Stimulated activated CD8-positive, alpha-beta memory T cell treated with anti-CD3 and anti-CD28 coated beads, Interleukin-15, amount 100 ng/mL, for 48 hours (primary cell): ENCODE data around the gene SCARB2.
"Not testable (repeated sequence)": the region's sequence is repeated elsewhere in the genome, so short reads cannot be mapped to it uniquely, and the experiment has no call there.

Experiments
- DNase-seq, 2 donors: peaks; one replicate each; pipeline ENCODE4 v3.0.0-alpha.2; 2020; ENCODE audit warnings: low read depth in 2 of 2

SCARB2 gene

GRCh38 chr4:76213415-76214176 lies at the start of gene SCARB2:
SCARB2 (minus strand) TSS chr4:76213824; CDS start chr4:76213543, 281 bp downstream.
- peak; percentile 51 to 53 for DNase-seq

- DNase-seq: no peak
Observed at GRCh38 chr4:76260571-76260970, 46.9 kb upstream of the SCARB2 start.

DNA sequence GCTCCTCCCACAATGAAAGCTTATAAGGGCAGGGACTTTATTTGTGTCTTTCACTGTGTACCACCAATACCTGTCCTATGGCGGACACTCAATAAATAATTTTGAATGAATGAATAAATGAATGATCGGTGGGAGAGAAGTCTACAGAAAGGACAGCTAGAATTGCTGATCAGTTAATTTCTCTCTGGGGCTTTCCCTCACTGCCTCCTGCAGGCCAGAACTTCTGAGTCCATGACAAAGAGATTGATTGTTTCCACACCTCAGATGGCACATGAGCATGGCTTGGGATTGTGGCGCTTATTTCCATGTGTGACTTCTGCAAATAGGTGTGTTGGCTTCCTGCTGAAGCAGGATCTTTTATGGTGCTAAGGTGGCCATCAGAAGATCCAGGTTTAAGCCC lies 44.2 kb upstream of the SCARB2 start:
- DNase-seq: no peak

- no peak for DNase-seq
Observed at GRCh38 chr4:76256968-76257367, 43.3 kb upstream of the SCARB2 start.

GRCh38 chr4:76256032-76256431 lies 42.4 kb upstream of the SCARB2 start:
- no peak for DNase-seq

GRCh38 chr4:76253511-76253910 lies 39.9 kb upstream of the SCARB2 start:
- DNase-seq: no peak

GRCh38 chr4:76252271-76252653 lies 38.6 kb upstream of the SCARB2 start:
- no peak for DNase-seq

- DNase-seq: peak; percentile 5 to 16
Observed at GRCh38 chr4:76251441-76252270, 38.0 kb upstream of the SCARB2 start, which contains the start of gene FAM47E. FAM47E (plus strand) TSS chr4:76251721; CDS start chr4:76251747, 26 bp downstream.

GRCh38 chr4:76250962-76251361 lies 37.3 kb upstream of the SCARB2 start:
- no peak for DNase-seq

- no peak for DNase-seq
Observed at GRCh38 chr4:76246852-76247251, 33.2 kb upstream of the SCARB2 start.

GRCh38 chr4:76246025-76246424 lies 32.4 kb upstream of the SCARB2 start:
- DNase-seq: no peak

GRCh38 chr4:76243877-76244276 lies 30.3 kb upstream of the SCARB2 start:
- not testable (repeated sequence) for DNase-seq

GRCh38 chr4:76240236-76240635 lies 26.6 kb upstream of the SCARB2 start:
- no peak for DNase-seq

DNA sequence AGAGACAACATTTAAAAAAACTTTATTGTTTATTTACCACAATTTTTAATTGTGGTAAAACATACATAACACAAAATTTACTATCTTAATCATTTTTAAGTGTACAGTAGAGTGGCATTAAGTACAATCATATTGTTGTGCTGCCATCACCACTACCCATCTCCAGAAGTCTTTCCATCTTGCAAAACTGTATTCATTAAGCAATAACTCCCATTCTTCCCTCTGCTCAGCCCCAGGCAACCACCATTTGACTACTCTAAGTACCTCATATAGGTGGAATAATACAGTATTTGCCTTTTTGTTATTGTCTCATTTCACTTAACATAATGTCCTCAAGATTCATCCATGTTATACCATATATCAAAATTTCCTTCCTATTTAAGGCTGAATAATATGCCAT lies 25.1 kb upstream of the SCARB2 start:
- no peak for DNase-seq

DNA sequence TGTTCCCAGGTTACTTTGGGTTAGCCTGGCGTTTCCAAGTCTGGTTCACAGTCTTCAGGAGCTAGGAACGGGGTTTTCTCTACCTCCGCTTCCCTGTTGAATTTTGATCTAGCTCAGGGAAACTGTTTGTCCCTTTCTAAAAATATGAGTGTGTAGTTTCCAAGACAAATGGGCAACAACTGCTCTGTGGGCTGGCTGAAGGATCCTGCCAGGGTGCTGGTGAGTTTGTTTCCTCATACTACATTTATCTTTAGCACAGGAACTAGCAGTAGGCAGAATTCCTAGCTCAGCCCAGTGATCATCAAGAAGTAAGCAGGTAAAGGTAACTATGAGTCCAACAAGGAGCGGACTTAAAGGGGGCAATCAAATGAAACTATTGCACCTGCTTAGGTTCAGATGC lies 24.6 kb upstream of the SCARB2 start:
- DNase-seq: no peak

DNA sequence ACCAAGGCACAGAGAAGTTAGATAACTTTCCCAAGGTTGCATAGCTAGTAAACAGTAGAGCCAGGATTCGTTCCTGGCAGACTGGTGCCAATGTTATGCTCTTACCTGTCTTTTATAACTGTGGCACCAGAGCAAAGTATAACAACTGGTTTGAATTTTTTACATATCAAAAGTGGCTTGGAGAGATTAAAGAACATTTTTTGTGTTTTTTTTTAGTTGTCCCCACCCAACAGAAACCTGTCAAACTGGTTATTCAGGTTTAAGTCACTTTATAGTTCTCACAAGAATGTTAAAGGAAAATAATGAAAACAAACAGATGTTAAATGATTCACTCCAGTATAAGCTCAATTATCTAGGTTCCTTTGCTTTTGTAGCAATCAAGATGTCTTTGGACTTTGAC lies 22.3 kb upstream of the SCARB2 start:
- no peak for DNase-seq

DNA sequence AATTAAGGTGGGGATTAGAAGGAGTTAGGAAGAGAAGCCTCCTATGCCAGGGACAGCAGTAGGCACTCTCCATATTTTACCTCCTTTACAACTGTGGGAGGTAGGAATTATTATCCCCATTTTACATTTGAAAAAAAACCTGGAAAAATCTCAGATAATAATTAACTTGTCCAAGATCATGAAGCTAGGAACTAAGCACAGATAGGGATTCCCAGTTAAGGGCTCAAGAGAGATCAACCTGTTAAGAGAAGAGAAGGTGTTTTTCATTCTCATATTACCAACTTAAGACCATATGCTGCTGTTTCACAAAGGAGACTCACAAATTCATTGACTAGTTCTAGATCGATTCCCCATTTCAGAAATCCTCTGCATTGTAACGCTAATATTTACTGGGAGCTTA lies 21.8 kb upstream of the SCARB2 start:
- DNase-seq: no peak

- no peak for DNase-seq
Observed at GRCh38 chr4:76234679-76235044, 21.0 kb upstream of the SCARB2 start.

GRCh38 chr4:76233967-76234678 lies 20.5 kb upstream of the SCARB2 start:
- no peak for DNase-seq

DNA sequence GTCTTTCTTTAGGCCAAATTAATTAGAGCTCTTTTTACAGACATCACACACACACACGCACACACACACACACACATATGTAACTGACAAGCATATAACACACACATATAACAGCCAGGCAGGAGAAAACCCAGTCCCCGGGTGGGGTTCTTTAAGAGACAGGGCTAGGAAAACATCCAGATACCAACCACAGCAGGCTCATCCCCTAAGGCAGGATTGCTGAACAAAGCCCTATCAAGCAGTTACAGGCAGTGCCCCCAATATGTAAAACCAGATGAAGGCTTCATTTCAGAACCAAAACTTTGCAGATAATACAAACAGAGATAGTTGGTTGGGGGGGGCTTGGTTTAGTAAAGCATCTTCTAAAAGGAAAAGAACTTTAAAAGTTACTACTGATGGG lies 19.9 kb upstream of the SCARB2 start:
- no peak for DNase-seq

- no peak for DNase-seq
Observed at GRCh38 chr4:76233083-76233482, 19.5 kb upstream of the SCARB2 start.

- DNase-seq: no peak
Observed at GRCh38 chr4:76232681-76233080, 19.1 kb upstream of the SCARB2 start.
